ENCODE measurements around the gene SKIC2.

DNA sequence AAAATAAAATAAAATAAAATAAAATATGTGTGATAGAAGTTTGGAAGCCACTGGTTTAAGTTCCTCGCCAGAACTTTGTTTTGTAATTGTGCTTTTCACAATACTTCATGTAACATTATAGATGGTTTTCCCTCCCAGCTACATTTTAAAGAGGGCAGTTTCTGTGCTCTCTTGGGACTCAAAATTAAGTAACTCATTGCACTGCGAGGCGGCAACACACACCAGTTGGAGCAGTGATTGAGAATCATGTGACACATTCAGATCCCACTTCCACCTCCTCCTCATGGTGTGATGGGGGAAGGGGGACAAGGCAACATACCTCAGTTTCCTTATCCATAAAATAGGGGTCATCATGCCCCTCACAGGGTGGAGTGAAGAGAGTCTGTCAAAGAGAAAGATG, 24.0 kb upstream of the SKIC2 start:
- TF ChIP-seq, protein P1, sequence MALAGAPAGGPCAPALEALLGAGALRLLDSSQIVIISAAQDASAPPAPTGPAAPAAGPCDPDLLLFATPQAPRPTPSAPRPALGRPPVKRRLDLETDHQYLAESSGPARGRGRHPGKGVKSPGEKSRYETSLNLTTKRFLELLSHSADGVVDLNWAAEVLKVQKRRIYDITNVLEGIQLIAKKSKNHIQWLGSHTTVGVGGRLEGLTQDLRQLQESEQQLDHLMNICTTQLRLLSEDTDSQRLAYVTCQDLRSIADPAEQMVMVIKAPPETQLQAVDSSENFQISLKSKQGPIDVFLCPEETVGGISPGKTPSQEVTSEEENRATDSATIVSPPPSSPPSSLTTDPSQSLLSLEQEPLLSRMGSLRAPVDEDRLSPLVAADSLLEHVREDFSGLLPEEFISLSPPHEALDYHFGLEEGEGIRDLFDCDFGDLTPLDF (CRISPR knock-in tag; IDR thresholded peaks at IDR 0.05), result no peak
- TF ChIP-seq, protein P2, sequence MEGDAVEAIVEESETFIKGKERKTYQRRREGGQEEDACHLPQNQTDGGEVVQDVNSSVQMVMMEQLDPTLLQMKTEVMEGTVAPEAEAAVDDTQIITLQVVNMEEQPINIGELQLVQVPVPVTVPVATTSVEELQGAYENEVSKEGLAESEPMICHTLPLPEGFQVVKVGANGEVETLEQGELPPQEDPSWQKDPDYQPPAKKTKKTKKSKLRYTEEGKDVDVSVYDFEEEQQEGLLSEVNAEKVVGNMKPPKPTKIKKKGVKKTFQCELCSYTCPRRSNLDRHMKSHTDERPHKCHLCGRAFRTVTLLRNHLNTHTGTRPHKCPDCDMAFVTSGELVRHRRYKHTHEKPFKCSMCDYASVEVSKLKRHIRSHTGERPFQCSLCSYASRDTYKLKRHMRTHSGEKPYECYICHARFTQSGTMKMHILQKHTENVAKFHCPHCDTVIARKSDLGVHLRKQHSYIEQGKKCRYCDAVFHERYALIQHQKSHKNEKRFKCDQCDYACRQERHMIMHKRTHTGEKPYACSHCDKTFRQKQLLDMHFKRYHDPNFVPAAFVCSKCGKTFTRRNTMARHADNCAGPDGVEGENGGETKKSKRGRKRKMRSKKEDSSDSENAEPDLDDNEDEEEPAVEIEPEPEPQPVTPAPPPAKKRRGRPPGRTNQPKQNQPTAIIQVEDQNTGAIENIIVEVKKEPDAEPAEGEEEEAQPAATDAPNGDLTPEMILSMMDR (IDR thresholded peaks at IDR 0.05), result no peak
- TF ChIP-seq, protein P3, sequence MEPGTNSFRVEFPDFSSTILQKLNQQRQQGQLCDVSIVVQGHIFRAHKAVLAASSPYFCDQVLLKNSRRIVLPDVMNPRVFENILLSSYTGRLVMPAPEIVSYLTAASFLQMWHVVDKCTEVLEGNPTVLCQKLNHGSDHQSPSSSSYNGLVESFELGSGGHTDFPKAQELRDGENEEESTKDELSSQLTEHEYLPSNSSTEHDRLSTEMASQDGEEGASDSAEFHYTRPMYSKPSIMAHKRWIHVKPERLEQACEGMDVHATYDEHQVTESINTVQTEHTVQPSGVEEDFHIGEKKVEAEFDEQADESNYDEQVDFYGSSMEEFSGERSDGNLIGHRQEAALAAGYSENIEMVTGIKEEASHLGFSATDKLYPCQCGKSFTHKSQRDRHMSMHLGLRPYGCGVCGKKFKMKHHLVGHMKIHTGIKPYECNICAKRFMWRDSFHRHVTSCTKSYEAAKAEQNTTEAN (CRISPR knock-in tag; IDR thresholded peaks at IDR 0.05), result no peak
- TF ChIP-seq TCF7 (CRISPR knock-in tag; IDR thresholded peaks at IDR 0.05; ENCODE audit: low read depth) (no peak), CREM (CRISPR knock-in tag; IDR thresholded peaks at IDR 0.05) (no peak)
- TF ChIP-seq, protein P4, sequence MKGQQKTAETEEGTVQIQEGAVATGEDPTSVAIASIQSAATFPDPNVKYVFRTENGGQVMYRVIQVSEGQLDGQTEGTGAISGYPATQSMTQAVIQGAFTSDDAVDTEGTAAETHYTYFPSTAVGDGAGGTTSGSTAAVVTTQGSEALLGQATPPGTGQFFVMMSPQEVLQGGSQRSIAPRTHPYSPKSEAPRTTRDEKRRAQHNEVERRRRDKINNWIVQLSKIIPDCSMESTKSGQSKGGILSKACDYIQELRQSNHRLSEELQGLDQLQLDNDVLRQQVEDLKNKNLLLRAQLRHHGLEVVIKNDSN (CRISPR knock-in tag; IDR thresholded peaks at IDR 0.05), result no peak
- TF ChIP-seq, protein P5, sequence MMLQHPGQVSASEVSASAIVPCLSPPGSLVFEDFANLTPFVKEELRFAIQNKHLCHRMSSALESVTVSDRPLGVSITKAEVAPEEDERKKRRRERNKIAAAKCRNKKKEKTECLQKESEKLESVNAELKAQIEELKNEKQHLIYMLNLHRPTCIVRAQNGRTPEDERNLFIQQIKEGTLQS (CRISPR knock-in tag; conservative IDR thresholded peaks at IDR 0.05), result no peak
